GM06990 (cell line): ENCODE results near the gene TTC7B.

ENCODE experiments used
- DNase-seq: peaks from one replicate; pipeline ENCODE4 v3.0.0-alpha.2; 2011; ENCODE audit not compliant: insufficient read length; ENCODE audit errors: extremely low read depth
- H3K27me3 ChIP-seq: replicated peaks from 2 replicates; pipeline ENCODE4 v1.6.0; 2011; ENCODE audit warnings: low read length; ENCODE audit not compliant: control insufficient read depth, insufficient read depth
- H3K36me3 ChIP-seq: 2 replicates; pipeline ENCODE4 v1.5.1; 2011; ENCODE audit warnings: low read length; ENCODE audit not compliant: control insufficient read depth, insufficient read depth
- H3K4me3 ChIP-seq: replicated peaks from 2 replicates; pipeline ENCODE4 v1.5.1; 2011; ENCODE audit warnings: low read depth, mild to moderate bottlenecking, control low read depth, low read length
- CTCF ChIP-seq: IDR thresholded peaks from 2 replicates; pipeline ENCODE4 v1.5.1; 2011; ENCODE audit warnings: low read length, control low read depth, mild to moderate bottlenecking, inconsistent platforms; ENCODE audit not compliant: insufficient read depth, poor library complexity, severe bottlenecking

The TTC7B gene

GRCh38 chr14:90677484-90678050, 138.7 kb downstream of the TTC7B start:
- H3K27me3 ChIP-seq = no peaks in the 10 kb centered on the region; the same call in 1 of the 2 replicates
- H3K4me3 ChIP-seq = no peak overlapping the region
- DNase-seq = no peak
- no peaks in the 10 kb centered on the region for H3K36me3 ChIP-seq
- no peak for TF ChIP-seq CTCF

- DNase-seq = no peak
- no peaks in the 10 kb centered on the region for H3K36me3 ChIP-seq
Measured at GRCh38 chr14:90676912-90677311, 139.3 kb downstream of the TTC7B start.

GRCh38 chr14:90676356-90676755, 139.9 kb downstream of the TTC7B start:
- Histone ChIP-seq H3K27me3 (no peaks in the 10 kb centered on the region; the same call in 1 of the 2 replicates), H3K36me3 (no peaks in the 10 kb centered on the region), H3K4me3 (no peak overlapping the region)
- no peak for DNase-seq
- TF ChIP-seq CTCF = no peak

More at GRCh38 chr14:90676912-90677311, 139.3 kb downstream of the TTC7B start:
- no peak for TF ChIP-seq CTCF
- Histone ChIP-seq H3K4me3 (no peak overlapping the region), H3K27me3 (no peaks in the 10 kb centered on the region; the same call in 1 of the 2 replicates)

- Histone ChIP-seq H3K4me3 (no peak overlapping the region), H3K27me3 (no peaks in the 10 kb centered on the region; the same call in 1 of the 2 replicates), H3K36me3 (no peaks in the 10 kb centered on the region)
- DNase-seq = no peak
- TF ChIP-seq CTCF = no peak
Measured at GRCh38 chr14:90675399-90675798, 140.8 kb downstream of the TTC7B start.

- TF ChIP-seq CTCF = no peak
- DNase-seq = no peak
- no peak overlapping the region for H3K4me3 ChIP-seq
- no peaks in the 10 kb centered on the region; the same call in 1 of the 2 replicates for H3K27me3 ChIP-seq
- no peaks in the 10 kb centered on the region for H3K36me3 ChIP-seq
Measured at GRCh38 chr14:90674716-90675115, 141.5 kb downstream of the TTC7B start.
